SK-N-SH (cell line): ENCODE data around the gene SLC35B4. TPM values are rescaled to one million over a fixed set of nuclear protein-coding genes. Genes with fewer than 3 reads are reported as not detected.

Experiments used
- CTCF ChIA-PET: fragments of 300-600, 350-600 bp; formaldehyde crosslinking; extraction: SDS; loops from one replicate; lab custom pipeline; 2021; lab: Yijun Ruan, JAX
- POLR2A ChIA-PET: fragments of 350-600 bp; sonication (Branson Sonifier 250); formaldehyde crosslinking; extraction: SDS; loops from one replicate; lab custom pipeline; 2020; ENCODE audit warnings: antibody characterized with exemption, inconsistent platforms; lab: Yijun Ruan, JAX
- DNase-seq: peaks from one replicate; pipeline ENCODE4 v3.0.0; 2012
- H2AFZ ChIP-seq: fragments of 200-600 bp; sonication (generic); 2 replicates; pipeline ENCODE4 v1.8.1; 2016; ENCODE audit warnings: antibody characterized with exemption, mild to moderate bottlenecking, low read depth
- H3F3A ChIP-seq: fragments of 200-600 bp; sonication (generic); replicated peaks from 2 replicates; pipeline ENCODE3; 2016; ENCODE audit warnings: antibody characterized with exemption, mild to moderate bottlenecking; ENCODE audit not compliant: insufficient read depth
- H3K27ac ChIP-seq, 2 experiments: fragments of 200-500 bp in 1 of 2; fragments of 200-600 bp in 1 of 2; sonication (Bioruptor generic) in 1 of 2; sonication (generic), shearing (Covaris generic) in 1 of 2; 2 replicates each; pipeline versions ENCODE4 v1.5.1 to v1.6.1; 2014 to 2016; ENCODE audit warnings: low read depth in 2 of 2, inconsistent platforms in 1 of 2, low read length in 1 of 2, mild to moderate bottlenecking in 1 of 2, mixed read lengths in 1 of 2
- H3K27me3 ChIP-seq: fragments of 200-600 bp; sonication (generic), shearing (Covaris generic); 2 replicates; pipeline ENCODE4 v1.6.1; 2016; ENCODE audit warnings: mixed run types; ENCODE audit not compliant: insufficient read depth
- H3K36me3 ChIP-seq, 2 experiments: fragments of 200-500 bp in 1 of 2; fragments of 200-600 bp in 1 of 2; sonication (Bioruptor generic) in 1 of 2; sonication (generic) in 1 of 2; replicated peaks in 1 of 2; 2 replicates each; pipeline versions ENCODE3 to v1.5.1; 2014 to 2016; ENCODE audit warnings: low read length in 1 of 2, mild to moderate bottlenecking in 1 of 2; ENCODE audit not compliant: insufficient read depth in 2 of 2, control insufficient read depth in 1 of 2
- H3K4me1 ChIP-seq, 2 experiments: fragments of 200-500 bp in 1 of 2; fragments of 200-600 bp in 1 of 2; sonication (Bioruptor generic) in 1 of 2; sonication (generic), shearing (Covaris generic) in 1 of 2; 2 replicates each; pipeline versions ENCODE4 v1.5.1 to v1.6.1; 2014 to 2016; ENCODE audit warnings: low read depth in 1 of 2, low read length in 1 of 2, mixed run types in 1 of 2; ENCODE audit not compliant: insufficient read depth in 2 of 2, control insufficient read depth in 1 of 2
- H3K4me2 ChIP-seq: fragments of 200-600 bp; sonication (generic), shearing (Covaris generic); 2 replicates; pipeline ENCODE4 v1.6.1; 2017; ENCODE audit warnings: mixed run types
- H3K4me3 ChIP-seq, 2 experiments: fragments of 200-500 bp in 1 of 2; fragments of 200-600 bp in 1 of 2; sonication (Bioruptor generic) in 1 of 2; sonication (generic), shearing (Covaris generic) in 1 of 2; 2 replicates each; pipeline versions ENCODE4 v1.5.1 to v1.8.1; 2014 to 2016; ENCODE audit warnings: low read depth in 2 of 2, inconsistent platforms in 1 of 2, low read length in 1 of 2, mild to moderate bottlenecking in 1 of 2, mixed read lengths in 1 of 2, moderate library complexity in 1 of 2
- H3K79me2 ChIP-seq: fragments of 200-600 bp; sonication (generic); 2 replicates; pipeline ENCODE4 v1.8.1; 2017; ENCODE audit warnings: mild to moderate bottlenecking; ENCODE audit not compliant: insufficient read depth
- H3K9ac ChIP-seq: fragments of 200-600 bp; sonication (generic); 2 replicates; pipeline ENCODE4 v1.6.1; 2017; ENCODE audit warnings: mixed run types
- H3K9me2 ChIP-seq: fragments of 200-600 bp; sonication (generic); 2 replicates; pipeline ENCODE4 v1.6.1; 2017; ENCODE audit warnings: mixed run types
- H3K9me3 ChIP-seq: fragments of 200-600 bp; sonication (generic); 2 replicates; pipeline ENCODE4 v1.6.1; 2017; ENCODE audit warnings: mixed run types, mild to moderate bottlenecking, moderate library complexity
- H4K20me1 ChIP-seq: fragments of 200-600 bp; sonication (generic); 2 replicates; pipeline ENCODE4 v1.6.1; 2017; ENCODE audit warnings: mild to moderate bottlenecking, mixed run types; ENCODE audit not compliant: insufficient read depth
- EP300 ChIP-seq, 2 experiments: IDR thresholded peaks; 2 replicates each; pipeline versions ENCODE4 v1.4.0 to v1.6.1; 2012; ENCODE audit warnings: borderline replicate concordance in 1 of 2, low read depth in 1 of 2, low read length in 1 of 2
- EZH2phosphoT487 ChIP-seq: fragments of 200-600 bp; sonication (generic); IDR thresholded peaks from 2 replicates; pipeline ENCODE4 v1.6.1; 2017; ENCODE audit warnings: low read depth, mixed run types, mild to moderate bottlenecking, antibody characterized with exemption, moderate library complexity, borderline replicate concordance
- FOSL2 ChIP-seq: IDR thresholded peaks from 2 replicates; pipeline ENCODE4 v1.4.0; 2012; ENCODE audit warnings: low read depth, mild to moderate bottlenecking, moderate library complexity, borderline replicate concordance
- FOXJ3 ChIP-seq: sonication (generic); formaldehyde crosslinking; IDR thresholded peaks from 2 replicates; pipeline ENCODE4 v1.5.1; 2020; ENCODE audit warnings: mild to moderate bottlenecking, missing genetic modification reagents
- GABPA ChIP-seq: IDR thresholded peaks from 2 replicates; pipeline ENCODE4 v1.4.0; 2012; ENCODE audit warnings: low read depth, mild to moderate bottlenecking
- GATA2 ChIP-seq: sonication (generic); formaldehyde crosslinking; IDR thresholded peaks from 2 replicates; pipeline ENCODE4 v1.5.0; 2020; ENCODE audit warnings: mild to moderate bottlenecking, missing genetic modification reagents
- IRF3 ChIP-seq: fragments of 150-350 bp; IDR thresholded peaks from 2 replicates; pipeline ENCODE4 v1.6.1; 2016; ENCODE audit warnings: mild to moderate bottlenecking, low read depth, low read length
- MAX ChIP-seq: IDR thresholded peaks from 2 replicates; pipeline ENCODE4 v1.4.0; 2012; ENCODE audit warnings: low read depth
- MEF2A ChIP-seq: IDR thresholded peaks from 2 replicates; pipeline ENCODE4 v1.4.0; 2012; ENCODE audit warnings: low read depth, borderline replicate concordance
- MXI1 ChIP-seq: IDR thresholded peaks from 2 replicates; pipeline ENCODE4 v1.6.1; 2012; ENCODE audit warnings: mild to moderate bottlenecking, low read depth, low read length, improper control_type of control experiment
- REST ChIP-seq: IDR thresholded peaks from 2 replicates; pipeline ENCODE4 v1.6.1; 2012; ENCODE audit warnings: mild to moderate bottlenecking, low read depth, low read length, moderate library complexity
- RXRA ChIP-seq: IDR thresholded peaks from 2 replicates; pipeline ENCODE4 v1.4.0; 2012; ENCODE audit warnings: low read depth, mild to moderate bottlenecking, borderline replicate concordance
- SMC3 ChIP-seq: IDR thresholded peaks from 2 replicates; pipeline ENCODE4 v1.6.1; 2012; ENCODE audit warnings: low read depth, low read length, improper control_type of control experiment
- TAF1 ChIP-seq: IDR thresholded peaks from 2 replicates; pipeline ENCODE4 v1.6.1; 2012; ENCODE audit warnings: low read depth, mild to moderate bottlenecking, low read length, moderate library complexity, borderline replicate concordance
- TCF12 ChIP-seq: IDR thresholded peaks from 2 replicates; pipeline ENCODE4 v1.4.0; 2012
- TEAD4 ChIP-seq: IDR thresholded peaks from 2 replicates; pipeline ENCODE4 v1.4.0; 2012; ENCODE audit warnings: mild to moderate bottlenecking, borderline replicate concordance; ENCODE audit not compliant: insufficient read depth
- USF2 ChIP-seq: fragments of 150-350 bp; IDR thresholded peaks from 2 replicates; pipeline ENCODE4 v1.6.1; 2017; ENCODE audit warnings: antibody characterized with exemption, low read length, low read depth, borderline replicate concordance
- YY1 ChIP-seq: IDR thresholded peaks from 2 replicates; pipeline ENCODE4 v1.4.0; 2012; ENCODE audit warnings: low read depth, mild to moderate bottlenecking
- ZBTB33 ChIP-seq: IDR thresholded peaks from 2 replicates; pipeline ENCODE4 v1.4.0; 2012; ENCODE audit warnings: low read depth, borderline replicate concordance
- WGBS: methylation state at CpG from one replicate; pipeline ENCODE4 v1.1.6; 2017; ENCODE audit warnings: low lambda C conversion rate; 5-methylcytosine and 5-hydroxymethylcytosine counted together
- polyA plus RNA-seq, 3 experiments: library from polyadenylated mRNA; depleted of rRNA; stranded (reverse); fragments of >200 nt; gene quantifications; 2 replicates each; pipeline ENCODE4 v1.2.3, GENCODE V29; 2012

The SLC35B4 gene
- polyA plus RNA-seq, 1 of the 3 experiments (the other 2 are of a cell fraction), result 19.3 TPM

GRCh38 chr7:134307320-134307719 is 9.4 kb downstream of the SLC35B4 start:
- ChIA-PET CTCF (no interaction called here), POLR2A (no interaction called here)
- H3K4me3 ChIP-seq, result no peak overlapping the region
- TF ChIP-seq GABPA (no peak), RXRA (0 out of 2 replicates have a peak, but pooled peaks have one; percentile 12)
- H4K20me1 ChIP-seq, result no peaks in the 10 kb centered on the region
- no peak for DNase-seq
- WGBS, result 38% methylated on average over 1 of the region's 1 CpG
- H3F3A ChIP-seq, result peaks cover 10% of the 10 kb centered on the region
- H3K4me2 ChIP-seq, result no peak overlapping the region
- no peak overlapping the region for H2AFZ ChIP-seq
- H3K36me3 ChIP-seq, result peaks cover 46 to 58% of the 10 kb centered on the region in 2 experiments
- H3K27me3 ChIP-seq, result no peaks in the 10 kb centered on the region
- H3K4me1 ChIP-seq, result peaks cover 5 to 6% of the 10 kb centered on the region in 2 experiments; a peak in 2 of 4 replicates
- peaks cover 19% of the 10 kb centered on the region for H3K79me2 ChIP-seq
- H3K27ac ChIP-seq, result peak overlapping the region in 1 of 2 experiments; percentile 24; a peak in 2 of 4 replicates
- no peak overlapping the region for H3K9ac ChIP-seq
- H3K9me2 ChIP-seq, result no peaks in the 10 kb centered on the region
- no peaks in the 10 kb centered on the region for H3K9me3 ChIP-seq

GRCh38 chr7:134302120-134302519 is 14.6 kb downstream of the SLC35B4 start:
- no peaks in the 10 kb centered on the region for H4K20me1 ChIP-seq
- no peaks in the 10 kb centered on the region for H3K79me2 ChIP-seq
- H2AFZ ChIP-seq, result no peak overlapping the region
- no peaks in the 10 kb centered on the region for H3K9me3 ChIP-seq
- no peaks in the 10 kb centered on the region for H3K27me3 ChIP-seq
- POLR2A ChIA-PET, result no interaction called here
- 79% methylated on average over 2 of the region's 2 CpGs for WGBS
- peaks cover 4% of the 10 kb centered on the region for H3F3A ChIP-seq
- H3K9ac ChIP-seq, result no peak overlapping the region
- peaks cover 78 to 84% of the 10 kb centered on the region in 2 experiments for H3K36me3 ChIP-seq
- no peaks in the 10 kb centered on the region for H3K9me2 ChIP-seq
- DNase-seq, result no peak
- CTCF ChIA-PET, result interaction anchor here (1.3 kb wide), 1 partner anchor 12 kb away, joined by 4 read pairs; no protein-coding TSS in a partner anchor
- TF ChIP-seq REST (no peak), USF2 (no peak), FOXJ3 (CRISPR knock-in tag) (no peak), MAX (no peak), TCF12 (no peak), MEF2A (no peak), EP300 (IDR thresholded peaks at IDR 0.05; ENCODE audit: borderline replicate concordance in 1 of 2, low read depth in 1 of 2, low read length in 1 of 2) (no peak), EZH2phosphoT487 (no peak), ZBTB33 (no peak), GATA2 (CRISPR knock-in tag) (no peak), RXRA (no peak), TEAD4 (no peak), YY1 (no peak), FOSL2 (no peak), IRF3 (no peak), MXI1 (no peak), TAF1 (no peak), SMC3 (no peak)
- H3K4me1 ChIP-seq, result peaks cover 0 to 6% of the 10 kb centered on the region in 2 experiments; a peak in 2 of 4 replicates
- no peak overlapping the region for H3K27ac ChIP-seq
- no peak overlapping the region for H3K4me2 ChIP-seq
- H3K4me3 ChIP-seq, result no peak overlapping the region
